ENCODE results near the gene FAM229B. TPM values are rescaled to one million over a fixed set of nuclear protein-coding genes. Genes with fewer than 3 reads are reported as not detected.

Gene FAM229B
- total and polyA plus RNA-seq, 9 of the 15 experiments (the other 6 are each of a cell fraction or from before 2014, with no cell fraction given): 3.3 to 17.4 (median 5.8) TPM

- 0 out of 2 replicates have a peak, but pooled peaks have one; percentile 9 for TF ChIP-seq FOSL1 (tag; conservative IDR thresholded peaks at IDR 0.05)
- TF ChIP-seq EP400 (IDR thresholded peaks at IDR 0.05): peak; percentile 89
- no peak for TF ChIP-seq PHTF2 (CRISPR knock-in tag; IDR thresholded peaks at IDR 0.05)
- TF ChIP-seq, protein P1, sequence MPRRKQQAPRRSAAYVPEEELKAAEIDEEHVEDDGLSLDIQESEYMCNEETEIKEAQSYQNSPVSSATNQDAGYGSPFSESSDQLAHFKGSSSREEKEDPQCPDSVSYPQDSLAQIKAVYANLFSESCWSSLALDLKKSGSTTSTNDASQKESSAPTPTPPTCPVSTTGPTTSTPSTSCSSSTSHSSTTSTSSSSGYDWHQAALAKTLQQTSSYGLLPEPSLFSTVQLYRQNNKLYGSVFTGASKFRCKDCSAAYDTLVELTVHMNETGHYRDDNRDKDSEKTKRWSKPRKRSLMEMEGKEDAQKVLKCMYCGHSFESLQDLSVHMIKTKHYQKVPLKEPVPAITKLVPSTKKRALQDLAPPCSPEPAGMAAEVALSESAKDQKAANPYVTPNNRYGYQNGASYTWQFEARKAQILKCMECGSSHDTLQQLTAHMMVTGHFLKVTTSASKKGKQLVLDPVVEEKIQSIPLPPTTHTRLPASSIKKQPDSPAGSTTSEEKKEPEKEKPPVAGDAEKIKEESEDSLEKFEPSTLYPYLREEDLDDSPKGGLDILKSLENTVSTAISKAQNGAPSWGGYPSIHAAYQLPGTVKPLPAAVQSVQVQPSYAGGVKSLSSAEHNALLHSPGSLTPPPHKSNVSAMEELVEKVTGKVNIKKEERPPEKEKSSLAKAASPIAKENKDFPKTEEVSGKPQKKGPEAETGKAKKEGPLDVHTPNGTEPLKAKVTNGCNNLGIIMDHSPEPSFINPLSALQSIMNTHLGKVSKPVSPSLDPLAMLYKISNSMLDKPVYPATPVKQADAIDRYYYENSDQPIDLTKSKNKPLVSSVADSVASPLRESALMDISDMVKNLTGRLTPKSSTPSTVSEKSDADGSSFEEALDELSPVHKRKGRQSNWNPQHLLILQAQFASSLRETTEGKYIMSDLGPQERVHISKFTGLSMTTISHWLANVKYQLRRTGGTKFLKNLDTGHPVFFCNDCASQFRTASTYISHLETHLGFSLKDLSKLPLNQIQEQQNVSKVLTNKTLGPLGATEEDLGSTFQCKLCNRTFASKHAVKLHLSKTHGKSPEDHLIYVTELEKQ (CRISPR knock-in tag; IDR thresholded peaks at IDR 0.05): no peak
- TF ChIP-seq RFX1 (IDR thresholded peaks at IDR 0.05): peak; percentile 97
- 0 out of 2 replicates have a peak, but pooled peaks have one; percentile 36 for TF ChIP-seq RFX5 (IDR thresholded peaks at IDR 0.05; ENCODE audit: low read depth, low read length)
- peak; percentile 90 for TF ChIP-seq HDAC3 (IDR thresholded peaks at IDR 0.05; ENCODE audit: borderline replicate concordance, partially characterized antibody)
- peak in 1 of 2 experiments; percentile 78; a peak in 1 of 4 replicates for TF ChIP-seq HDAC1 (IDR thresholded peaks at IDR 0.05)
- TF ChIP-seq RB1 (IDR thresholded peaks at IDR 0.05; ENCODE audit: low read depth): 0 out of 2 replicates have a peak, but pooled peaks have one; percentile 27
- no peak for TF ChIP-seq TGIF2 (CRISPR knock-in tag; IDR thresholded peaks at IDR 0.05)
- TF ChIP-seq ZSCAN29 (IDR thresholded peaks at IDR 0.05): no peak
- TF ChIP-seq FOXK2 (conservative IDR thresholded peaks at IDR 0.05 in 1 of 2, IDR thresholded peaks at IDR 0.05 in 1 of 2; ENCODE audit: low read depth in 2 of 2): peak; percentile 32 to 79; a peak in 3 of 4 replicates
- TF ChIP-seq ARID4B (CRISPR knock-in tag; IDR thresholded peaks at IDR 0.05): 0 out of 2 replicates have a peak, but pooled peaks have one; percentile 49
- TF ChIP-seq HMGN3 (IDR thresholded peaks at IDR 0.05; ENCODE audit: borderline replicate concordance, extremely low read depth, insufficient read length, low read depth, low read length): peak; percentile 56
- peak; percentile 94 for TF ChIP-seq POLR2G (IDR thresholded peaks at IDR 0.05; ENCODE audit: low read depth, low read length)
These were observed at the start of gene FAM229B, which contains the start of gene TUBE1 (continued) for GRCh38 chr6:112087136-112087911.
